ENCODE results near the gene CXCL17.

CXCL17 gene

GRCh38 chr19:42410371-42410770 lies 32.4 kb downstream of the CXCL17 start:
- H3K36me3 ChIP-seq (ENCODE audit: control insufficient read depth, low read length) = peaks cover 49% of the 10 kb centered on the region
- no peaks in the 10 kb centered on the region for H3K9me2 ChIP-seq (replicated peaks; ENCODE audit: control insufficient read depth, low read length)
- no peaks in the 10 kb centered on the region; the same call in 1 of the 2 replicates for H3K79me2 ChIP-seq (ENCODE audit: control insufficient read depth, low read length)
- H3F3A ChIP-seq (ENCODE audit: control insufficient read depth, insufficient read depth) = no peaks in the 10 kb centered on the region
- H3K4me2 ChIP-seq (ENCODE audit: low read length) = no peak overlapping the region
- no peaks in the 10 kb centered on the region for H3K9me3 ChIP-seq (ENCODE audit: control insufficient read depth, insufficient read depth, low read length)
- H3K27me3 ChIP-seq (ENCODE audit: control insufficient read depth, low read length) = no peaks in the 10 kb centered on the region
- no peaks in the 10 kb centered on the region for H3K4me1 ChIP-seq (ENCODE audit: control insufficient read depth, low read length)
- no peaks in the 10 kb centered on the region for H4K20me1 ChIP-seq (ENCODE audit: control insufficient read depth, insufficient read depth, low read depth, low read length)
- TF ChIP-seq EZH2phosphoT487 (IDR thresholded peaks at IDR 0.05; ENCODE audit: borderline replicate concordance, low read length) = no peak
- no peak for TF ChIP-seq CTCF (IDR thresholded peaks at IDR 0.05; ENCODE audit: low read depth, low read length, poor library complexity, severe bottlenecking)
- no peak overlapping the region for H3K27ac ChIP-seq (ENCODE audit: low read depth, low read length)
- no peak overlapping the region for H3K4me3 ChIP-seq (ENCODE audit: low read length)

GRCh38 chr19:42409477-42409876 lies 33.3 kb downstream of the CXCL17 start:
- H3K36me3 ChIP-seq (ENCODE audit: control insufficient read depth, low read length) = peaks cover 49% of the 10 kb centered on the region
- no peaks in the 10 kb centered on the region for H3K9me3 ChIP-seq (ENCODE audit: control insufficient read depth, insufficient read depth, low read length)
- H3K9me2 ChIP-seq (replicated peaks; ENCODE audit: control insufficient read depth, low read length) = no peaks in the 10 kb centered on the region
- no peaks in the 10 kb centered on the region; the same call in 1 of the 2 replicates for H3K79me2 ChIP-seq (ENCODE audit: control insufficient read depth, low read length)
- H3K27me3 ChIP-seq (ENCODE audit: control insufficient read depth, low read length) = no peaks in the 10 kb centered on the region
- no peak overlapping the region for H3K4me3 ChIP-seq (ENCODE audit: low read length)
- H3K4me2 ChIP-seq (ENCODE audit: low read length) = no peak overlapping the region
- no peak overlapping the region for H3K27ac ChIP-seq (ENCODE audit: low read depth, low read length)
- H3F3A ChIP-seq (ENCODE audit: control insufficient read depth, insufficient read depth) = no peaks in the 10 kb centered on the region
- TF ChIP-seq CTCF (IDR thresholded peaks at IDR 0.05; ENCODE audit: low read depth, low read length, poor library complexity, severe bottlenecking) (no peak), EZH2phosphoT487 (IDR thresholded peaks at IDR 0.05; ENCODE audit: borderline replicate concordance, low read length) (no peak)
- no peaks in the 10 kb centered on the region for H4K20me1 ChIP-seq (ENCODE audit: control insufficient read depth, insufficient read depth, low read depth, low read length)
- no peaks in the 10 kb centered on the region for H3K4me1 ChIP-seq (ENCODE audit: control insufficient read depth, low read length)

- no peak overlapping the region for H3K27ac ChIP-seq (ENCODE audit: low read depth, low read length)
- H3K36me3 ChIP-seq (ENCODE audit: control insufficient read depth, low read length) = peaks cover 48% of the 10 kb centered on the region
- no peaks in the 10 kb centered on the region; the same call in 1 of the 2 replicates for H3K79me2 ChIP-seq (ENCODE audit: control insufficient read depth, low read length)
- no peaks in the 10 kb centered on the region for H3K4me1 ChIP-seq (ENCODE audit: control insufficient read depth, low read length)
- no peak overlapping the region for H3K4me2 ChIP-seq (ENCODE audit: low read length)
- H3K9me3 ChIP-seq (ENCODE audit: control insufficient read depth, insufficient read depth, low read length) = no peaks in the 10 kb centered on the region
- H3K9me2 ChIP-seq (replicated peaks; ENCODE audit: control insufficient read depth, low read length) = no peaks in the 10 kb centered on the region
- H3K27me3 ChIP-seq (ENCODE audit: control insufficient read depth, low read length) = no peaks in the 10 kb centered on the region
- TF ChIP-seq EZH2phosphoT487 (IDR thresholded peaks at IDR 0.05; ENCODE audit: borderline replicate concordance, low read length) (no peak), CTCF (IDR thresholded peaks at IDR 0.05; ENCODE audit: low read depth, low read length, poor library complexity, severe bottlenecking) (no peak)
- no peak overlapping the region for H3K4me3 ChIP-seq (ENCODE audit: low read length)
- no peaks in the 10 kb centered on the region; the same call in 1 of the 2 replicates for H3F3A ChIP-seq (ENCODE audit: control insufficient read depth, insufficient read depth)
- H4K20me1 ChIP-seq (ENCODE audit: control insufficient read depth, insufficient read depth, low read depth, low read length) = no peaks in the 10 kb centered on the region
Measured at GRCh38 chr19:42407816-42408175, 35.0 kb downstream of the CXCL17 start.

Measured in DOHH2 (cell line).